H1 (cell line): ENCODE measurements around the gene MEIS2. TPM values are rescaled to one million over a fixed set of nuclear protein-coding genes. Genes with fewer than 3 reads are reported as not detected.

Experiments used
- CTCF ChIA-PET: fragments of 300-600 bp; sonication (Branson Sonifier 250); formaldehyde crosslinking; loops from one replicate; lab custom pipeline; 2021; ENCODE audit not compliant: partially characterized antibody; lab: Charles Lee
- POLR2A ChIA-PET: fragments of 300-600 bp; sonication (Branson Sonifier 250); formaldehyde crosslinking; loops from one replicate; lab custom pipeline; 2021; ENCODE audit warnings: inconsistent platforms; ENCODE audit not compliant: partially characterized antibody; lab: Charles Lee
- DNase-seq, 2 experiments: peaks; one replicate each; pipeline versions ENCODE4 v3.0.0 to v3.0.0-alpha.2; 2010 to 2022; ENCODE audit warnings: low spot score in 2 of 2, low read depth in 1 of 2, mixed read lengths in 1 of 2
- FAIRE-seq: peaks from 2 replicates; lab custom pipeline; 2011; peaks lifted over from hg19 to GRCh38; lab: Jason Lieb, UNC
- H2AFZ ChIP-seq: 2 replicates; pipeline ENCODE4 v1.8.1; 2012; ENCODE audit warnings: low read length, inconsistent platforms
- H2AK5ac ChIP-seq: 2 replicates; pipeline ENCODE4 v1.6.1; 2013; ENCODE audit warnings: low read depth, low read length
- H2BK120ac ChIP-seq: replicated peaks from 2 replicates; pipeline ENCODE3; 2013; ENCODE audit warnings: low read depth, low read length, inconsistent platforms
- H2BK12ac ChIP-seq: 2 replicates; pipeline ENCODE4 v1.6.1; 2013; ENCODE audit warnings: low read depth, low read length
- H2BK15ac ChIP-seq: 2 replicates; pipeline ENCODE4 v1.6.1; 2013; ENCODE audit warnings: low read length
- H2BK20ac ChIP-seq: 2 replicates; pipeline ENCODE4 v1.6.1; 2013; ENCODE audit warnings: low read length
- H2BK5ac ChIP-seq: 2 replicates; pipeline ENCODE4 v1.6.1; 2013; ENCODE audit warnings: low read depth, low read length
- H3K14ac ChIP-seq: 2 replicates; pipeline ENCODE4 v1.6.1; 2013; ENCODE audit warnings: inconsistent platforms; ENCODE audit not compliant: insufficient read length
- H3K18ac ChIP-seq: 2 replicates; pipeline ENCODE4 v1.6.1; 2013; ENCODE audit warnings: low read length; ENCODE audit errors: extremely low read depth
- H3K23ac ChIP-seq: 2 replicates; pipeline ENCODE4 v1.6.1; 2013; ENCODE audit warnings: inconsistent platforms; ENCODE audit not compliant: insufficient read length
- H3K23me2 ChIP-seq: 2 replicates; pipeline ENCODE4 v1.6.1; 2013; ENCODE audit warnings: low read depth, low read length
- H3K27ac ChIP-seq: 2 replicates; pipeline ENCODE4 v1.6.1; 2011; ENCODE audit warnings: low read depth, low read length, inconsistent platforms
- H3K27me3 ChIP-seq, 4 experiments: replicated peaks in 1 of 4; 1 replicate in 1 of 4; 2 replicates in 3 of 4; pipeline versions ENCODE4 v1.6.1 to v1.8.1; 2011 to 2013; ENCODE audit warnings: low read length in 3 of 4, mild to moderate bottlenecking in 3 of 4, inconsistent platforms in 2 of 4, mixed read lengths in 2 of 4, moderate library complexity in 1 of 4; ENCODE audit not compliant: control insufficient read depth in 3 of 4, insufficient read depth in 3 of 4; ENCODE audit errors: extremely low read depth in 1 of 4
- H3K36me3 ChIP-seq, 4 experiments: 2 replicates each; pipeline versions ENCODE4 v1.6.1 to v1.8.1; 2011 to 2013; ENCODE audit warnings: mild to moderate bottlenecking in 4 of 4, low read length in 3 of 4, moderate library complexity in 2 of 4, control low read depth in 1 of 4, inconsistent platforms in 1 of 4; ENCODE audit not compliant: insufficient read depth in 4 of 4, control insufficient read depth in 2 of 4
- H3K4ac ChIP-seq: replicated peaks from 2 replicates; pipeline ENCODE3; 2013; ENCODE audit warnings: low read length, low read depth, mixed read lengths, inconsistent platforms; ENCODE audit not compliant: insufficient read length
- H3K4me1 ChIP-seq, 4 experiments: replicated peaks in 1 of 4; 1 replicate in 1 of 4; 2 replicates in 3 of 4; pipeline versions ENCODE4 v1.6.1 to v1.8.1; 2011 to 2013; ENCODE audit warnings: low read length in 3 of 4, inconsistent platforms in 2 of 4, mixed read lengths in 1 of 4; ENCODE audit not compliant: insufficient read depth in 4 of 4, control insufficient read depth in 3 of 4
- H3K4me2 ChIP-seq, 2 experiments: 2 replicates each; pipeline versions ENCODE4 v1.6.1 to v1.8.1; 2011 to 2013; ENCODE audit warnings: low read depth in 2 of 2, low read length in 2 of 2, control low read depth in 1 of 2, inconsistent platforms in 1 of 2, mild to moderate bottlenecking in 1 of 2; ENCODE audit not compliant: insufficient read depth in 1 of 2
- H3K4me3 ChIP-seq, 4 experiments: fragments of 200-600, 300-600 bp in 1 of 4; sonication (generic), shearing (Covaris generic), sonication (Bioruptor Twin) in 1 of 4; 2 replicates each; pipeline versions ENCODE4 v1.5.1 to v1.8.1; 2011 to 2016; ENCODE audit warnings: low read length in 4 of 4, low read depth in 3 of 4, control low read depth in 2 of 4, inconsistent platforms in 2 of 4, mild to moderate bottlenecking in 2 of 4, mixed read lengths in 1 of 4, moderate library complexity in 1 of 4; ENCODE audit not compliant: insufficient read depth in 2 of 4; ENCODE audit errors: extremely low read depth in 1 of 4
- H3K56ac ChIP-seq: replicated peaks from 2 replicates; pipeline ENCODE3; 2013; ENCODE audit warnings: low read depth, mild to moderate bottlenecking, mixed read lengths, low read length, inconsistent platforms; ENCODE audit not compliant: insufficient read length
- H3K79me1 ChIP-seq: 2 replicates; pipeline ENCODE4 v1.6.1; 2013; ENCODE audit warnings: low read depth, low read length, control low read depth
- H3K79me2 ChIP-seq, 2 experiments: 2 replicates each; pipeline versions ENCODE4 v1.6.1 to v1.8.1; 2012 to 2013; ENCODE audit warnings: low read length in 2 of 2, mild to moderate bottlenecking in 2 of 2, inconsistent platforms in 1 of 2; ENCODE audit not compliant: insufficient read depth in 2 of 2, control insufficient read depth in 1 of 2
- H3K9ac ChIP-seq, 4 experiments: replicated peaks in 1 of 4; 1 replicate in 1 of 4; 2 replicates in 3 of 4; pipeline versions ENCODE4 v1.6.1 to v1.8.1; 2011 to 2013; ENCODE audit warnings: low read depth in 3 of 4, low read length in 3 of 4, control low read depth in 2 of 4, mild to moderate bottlenecking in 2 of 4, moderate library complexity in 2 of 4, inconsistent platforms in 1 of 4; ENCODE audit errors: extremely low read depth in 1 of 4
- H3K9me3 ChIP-seq, 2 experiments: 2 replicates each; pipeline versions ENCODE4 v1.6.1 to v1.8.1; 2012 to 2013; ENCODE audit warnings: mild to moderate bottlenecking in 2 of 2, moderate library complexity in 2 of 2, control low read depth in 1 of 2, inconsistent platforms in 1 of 2, low read depth in 1 of 2, low read length in 1 of 2, mixed read lengths in 1 of 2; ENCODE audit not compliant: insufficient read depth in 2 of 2
- H4K20me1 ChIP-seq, 2 experiments: replicated peaks in 1 of 2; 2 replicates each; pipeline versions ENCODE3 to v1.8.1; 2011 to 2013; ENCODE audit warnings: inconsistent platforms in 2 of 2, low read length in 2 of 2, mild to moderate bottlenecking in 1 of 2; ENCODE audit not compliant: insufficient read depth in 2 of 2, control insufficient read depth in 1 of 2
- H4K5ac ChIP-seq: 2 replicates; pipeline ENCODE4 v1.6.1; 2013; ENCODE audit warnings: low read length, low read depth, mixed read lengths, inconsistent platforms; ENCODE audit not compliant: insufficient read length
- H4K8ac ChIP-seq: 2 replicates; pipeline ENCODE4 v1.8.0; 2013; ENCODE audit warnings: mild to moderate bottlenecking, moderate library complexity, low read length, inconsistent platforms; ENCODE audit not compliant: insufficient read depth; ENCODE audit errors: extremely low read depth
- H4K91ac ChIP-seq: replicated peaks from 2 replicates; pipeline ENCODE3; 2013; ENCODE audit warnings: low read length, mixed read lengths, inconsistent platforms; ENCODE audit not compliant: insufficient read length
- ASH2L ChIP-seq: fragments of 200-600, 300-600 bp; sonication (generic); IDR thresholded peaks from one replicate; pipeline ENCODE4 v1.7.1; 2017; ENCODE audit warnings: low read length
- BRCA1 ChIP-seq: IDR thresholded peaks from 2 replicates; pipeline ENCODE4 v1.6.1; 2012; ENCODE audit warnings: low read depth, low read length, improper control_type of control experiment
- CBX8 ChIP-seq: fragments of 300-800, 300-1000 bp; sonication (generic); IDR thresholded peaks from 2 replicates; pipeline ENCODE4 v1.7.1; 2016; ENCODE audit warnings: low read depth, low read length, borderline replicate concordance
- CHD2 ChIP-seq: IDR thresholded peaks from 2 replicates; pipeline ENCODE4 v1.6.1; 2012; ENCODE audit warnings: low read length, improper control_type of control experiment
- CREB1 ChIP-seq: IDR thresholded peaks from 2 replicates; pipeline ENCODE4 v1.6.1; 2012; ENCODE audit warnings: inconsistent platforms
- EZH2 ChIP-seq: fragments of 200-600 bp; sonication (generic); IDR thresholded peaks from 2 replicates; pipeline ENCODE4 v1.7.1; 2012; ENCODE audit warnings: low read depth, mild to moderate bottlenecking, moderate library complexity, low read length, inconsistent platforms; ENCODE audit not compliant: severe bottlenecking
- JUND ChIP-seq: IDR thresholded peaks from 2 replicates; pipeline ENCODE4 v1.6.1; 2011; ENCODE audit warnings: mild to moderate bottlenecking, improper control_type of control experiment, low read length
- KDM1A ChIP-seq: fragments of 200-600, 300-600 bp; sonication (generic); IDR thresholded peaks from 2 replicates; pipeline ENCODE4 v1.7.1; 2016; ENCODE audit warnings: mild to moderate bottlenecking, low read length, borderline replicate concordance
- RAD21 ChIP-seq, 2 experiments: IDR thresholded peaks in 1 of 2; conservative IDR thresholded peaks in 1 of 2; 2 replicates each; pipeline ENCODE4 v1.6.1; 2011; ENCODE audit warnings: low read depth in 2 of 2, low read length in 2 of 2, improper control_type of control experiment in 1 of 2, inconsistent platforms in 1 of 2, mild to moderate bottlenecking in 1 of 2, moderate library complexity in 1 of 2
- SIX5 ChIP-seq: IDR thresholded peaks from 2 replicates; pipeline ENCODE4 v1.6.1; 2011; ENCODE audit warnings: mild to moderate bottlenecking, low read depth, low read length
- SP2 ChIP-seq: IDR thresholded peaks from 2 replicates; pipeline ENCODE4 v1.6.1; 2012; ENCODE audit warnings: mild to moderate bottlenecking, low read length, inconsistent platforms
- TAF1 ChIP-seq: IDR thresholded peaks from 2 replicates; pipeline ENCODE4 v1.6.1; 2011; ENCODE audit warnings: mild to moderate bottlenecking, low read depth, low read length
- WGBS, 2 experiments: shearing (Covaris generic) in 1 of 2; methylation state at CpG; one replicate each; pipeline versions ENCODE4 v1.1.6 to v1.1.7; 2013 to 2015; ENCODE audit warnings: low lambda C conversion rate in 2 of 2, mixed read lengths in 2 of 2, inconsistent platforms in 1 of 2, low coverage in 1 of 2, missing lambda C conversion rate in 1 of 2; ENCODE audit not compliant: insufficient replicate concordance in 2 of 2, insufficient coverage in 1 of 2, insufficient read length in 1 of 2; ENCODE audit errors: extremely low coverage in 1 of 2, missing lambda C conversion rate in 1 of 2; 5-methylcytosine and 5-hydroxymethylcytosine counted together
- polyA plus RNA-seq, 7 experiments: library from polyadenylated mRNA; depleted of rRNA in 3 of 7; stranded (reverse) in 5 of 7; unstranded in 2 of 7; fragments of >200 nt in 5 of 7; fragments of 200-250 nt in 2 of 7; gene quantifications; 1 replicate in 5 of 7; 2 replicates in 1 of 7; 4 replicates in 1 of 7; pipeline versions ENCODE4 v1.2.1 to v1.2.3, GENCODE V29; 2011 to 2013; ENCODE audit warnings: missing spikeins in 2 of 7, mixed read lengths in 2 of 7
- total RNA-seq: library from RNA; stranded (reverse); fragmentation: NEBNext Ultra II Directional; extraction: Animal tissue kit (Norgen Biotek cat#: 25700); gene quantifications from 2 replicates; pipeline ENCODE4 v1.2.1, GENCODE V29; 2021
- TF ChIP-seq, protein P1 (sequence below), 3 experiments: IDR thresholded peaks; 1 replicate in 2 of 3; 2 replicates in 1 of 3; pipeline versions ENCODE4 v1.5.1 to v1.6.1; 2011; ENCODE audit warnings: low read length in 3 of 3, mild to moderate bottlenecking in 3 of 3, inconsistent platforms in 2 of 3, low read depth in 1 of 3, moderate library complexity in 1 of 3; ENCODE audit not compliant: insufficient read depth in 1 of 3; ENCODE audit errors: control extremely low read depth in 1 of 3

MEIS2 gene
- total and polyA plus RNA-seq, 2 of the 8 experiments (the other 6 are each of a cell fraction or from before 2014, with no cell fraction given): 0.22 to 1.2 TPM

DNA sequence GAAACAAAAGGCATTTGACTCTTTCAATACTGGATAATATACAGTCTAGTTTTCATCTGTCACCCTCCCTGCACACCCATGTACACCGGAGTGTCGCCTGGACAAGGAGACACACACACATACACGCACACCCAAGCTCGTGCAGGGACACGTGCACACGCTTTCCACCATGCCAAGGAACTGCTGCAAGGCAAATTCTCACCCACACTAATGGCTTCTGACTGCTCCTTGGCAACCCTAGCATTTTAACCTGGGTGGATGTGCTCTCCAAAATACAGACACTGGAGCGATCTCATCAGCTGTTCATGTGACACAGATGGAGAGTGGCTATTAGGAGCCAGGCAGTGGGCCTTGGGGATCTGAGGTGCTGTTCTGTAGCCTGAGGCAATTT, 61.6 kb downstream of the MEIS2 start:
- Histone ChIP-seq H3K14ac (no peak overlapping the region), H2BK15ac (peak overlapping the region; percentile 84), H4K20me1 (no peaks in the 10 kb centered on the region), H2AFZ (no peak overlapping the region), H3K4me2 (no peak overlapping the region), H3K79me2 (no peaks in the 10 kb centered on the region), H2BK120ac (no peak overlapping the region), H2BK12ac (no peak overlapping the region), H3K4me1 (peaks cover 0 to 7% (median 3%) of the 10 kb centered on the region in 4 experiments; a peak in 2 of 7 replicates), H4K91ac (no peak overlapping the region), H3K23ac (no peak overlapping the region), H2BK20ac (no peak overlapping the region), H3K18ac (peak overlapping the region; percentile 33; the same call in 1 of the 2 replicates), H3K4me3 (no peak overlapping the region), H3K4ac (no peak overlapping the region), H2AK5ac (no peak overlapping the region), H3K27ac (no peak overlapping the region), H3K27me3 (no peaks in the 10 kb centered on the region), H3K79me1 (no peaks in the 10 kb centered on the region), H3K56ac (no peak overlapping the region), H4K8ac (no peak overlapping the region), H4K5ac (no peak overlapping the region), H3K23me2 (no peaks in the 10 kb centered on the region), H3K9ac (no peak overlapping the region), H2BK5ac (no peak overlapping the region), H3K9me3 (no peaks in the 10 kb centered on the region), H3K36me3 (no peaks in the 10 kb centered on the region)
- 93% methylated on average over 7 of the region's 7 CpGs; no CpG with 5 or more reads in 1 of the 2 experiments for WGBS, 2 experiments
- POLR2A ChIA-PET: no interaction called here
- FAIRE-seq (no peak), DNase-seq (no peak)
- CTCF ChIA-PET: interaction anchor here (1.1 to 1.5 kb wide), 3 partner anchors 16 to 434 kb away, joined by 3 to 4 read pairs (median 4); no protein-coding TSS in a partner anchor
- TF ChIP-seq CHD2: no peak
- no peak for TF ChIP-seq SIX5
- TF ChIP-seq CREB1: no peak
- TF ChIP-seq, protein P1, sequence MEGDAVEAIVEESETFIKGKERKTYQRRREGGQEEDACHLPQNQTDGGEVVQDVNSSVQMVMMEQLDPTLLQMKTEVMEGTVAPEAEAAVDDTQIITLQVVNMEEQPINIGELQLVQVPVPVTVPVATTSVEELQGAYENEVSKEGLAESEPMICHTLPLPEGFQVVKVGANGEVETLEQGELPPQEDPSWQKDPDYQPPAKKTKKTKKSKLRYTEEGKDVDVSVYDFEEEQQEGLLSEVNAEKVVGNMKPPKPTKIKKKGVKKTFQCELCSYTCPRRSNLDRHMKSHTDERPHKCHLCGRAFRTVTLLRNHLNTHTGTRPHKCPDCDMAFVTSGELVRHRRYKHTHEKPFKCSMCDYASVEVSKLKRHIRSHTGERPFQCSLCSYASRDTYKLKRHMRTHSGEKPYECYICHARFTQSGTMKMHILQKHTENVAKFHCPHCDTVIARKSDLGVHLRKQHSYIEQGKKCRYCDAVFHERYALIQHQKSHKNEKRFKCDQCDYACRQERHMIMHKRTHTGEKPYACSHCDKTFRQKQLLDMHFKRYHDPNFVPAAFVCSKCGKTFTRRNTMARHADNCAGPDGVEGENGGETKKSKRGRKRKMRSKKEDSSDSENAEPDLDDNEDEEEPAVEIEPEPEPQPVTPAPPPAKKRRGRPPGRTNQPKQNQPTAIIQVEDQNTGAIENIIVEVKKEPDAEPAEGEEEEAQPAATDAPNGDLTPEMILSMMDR (IDR thresholded peaks at IDR 0.05; ENCODE audit: control extremely low read depth in 1 of 3, insufficient read depth in 1 of 3, low read depth in 1 of 3, low read length in 3 of 3): no peak
- TF ChIP-seq RAD21 (IDR thresholded peaks at IDR 0.05 in 1 of 2, conservative IDR thresholded peaks at IDR 0.05 in 1 of 2; ENCODE audit: low read depth in 2 of 2, low read length in 2 of 2): no peak
- TF ChIP-seq CBX8: no peak
- TF ChIP-seq SP2: no peak
- TF ChIP-seq KDM1A: no peak
- no peak for TF ChIP-seq BRCA1
- no peak for TF ChIP-seq JUND
- no peak for TF ChIP-seq ASH2L
- no peak for TF ChIP-seq EZH2
- TF ChIP-seq TAF1: no peak
